Right lobe of liver (tissue), 4 donors: ENCODE results near the gene FARS2.
"Not testable (repeated sequence)": the region's sequence is repeated elsewhere in the genome, so short reads cannot be mapped to it uniquely, and the experiment has no call there.

ENCODE experiments used
- CTCF ChIP-seq, 4 donors: fragments of 200-600 bp in 3 of 4; fragments of 450-650 bp in 1 of 4; IDR thresholded peaks; one replicate each; pipeline versions ENCODE4 v1.5.1 to v1.8.0; 2016 to 2022; ENCODE audit warnings: antibody characterized with exemption in 4 of 4, mild to moderate bottlenecking in 2 of 4
- POLR2A ChIP-seq: fragments of 450-650 bp; IDR thresholded peaks from one replicate; pipeline ENCODE4 v1.6.1; 2017; ENCODE audit warnings: antibody characterized with exemption, mild to moderate bottlenecking
- donor health status: DM: no; HTN: no; CAD: no.
- donor health status: DM: no; HTN: no; CAD: no.
- donor health status: DM: no; HTN: yes; CAD: no.

DNA sequence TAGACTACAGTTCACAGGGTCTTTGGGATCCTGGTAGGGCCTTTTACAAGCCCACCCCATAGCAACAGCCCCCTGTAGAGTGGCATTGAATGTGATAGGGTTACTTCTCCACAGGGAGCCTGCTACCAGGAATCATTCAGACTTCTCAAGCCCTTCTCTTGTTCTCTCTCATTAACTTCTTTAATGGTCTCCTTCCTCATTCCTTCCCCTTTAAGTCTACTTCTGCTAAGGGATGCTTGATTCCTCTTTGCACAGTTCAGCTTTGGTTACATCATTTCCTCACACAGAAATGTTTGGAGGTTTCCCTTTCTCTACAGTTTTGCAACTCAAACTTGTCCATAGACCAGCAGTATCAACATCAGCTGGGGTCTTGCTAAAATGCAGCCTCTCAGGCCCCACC lies 437.8 kb downstream of the FARS2 start:
- not testable (repeated sequence) for TF ChIP-seq CTCF (IDR thresholded peaks at IDR 0.05); POLR2A
